ENCODE data around the gene MMD.
"Not testable (repeated sequence)": the region's sequence is repeated elsewhere in the genome, so short reads cannot be mapped to it uniquely, and the experiment has no call there.

DNA sequence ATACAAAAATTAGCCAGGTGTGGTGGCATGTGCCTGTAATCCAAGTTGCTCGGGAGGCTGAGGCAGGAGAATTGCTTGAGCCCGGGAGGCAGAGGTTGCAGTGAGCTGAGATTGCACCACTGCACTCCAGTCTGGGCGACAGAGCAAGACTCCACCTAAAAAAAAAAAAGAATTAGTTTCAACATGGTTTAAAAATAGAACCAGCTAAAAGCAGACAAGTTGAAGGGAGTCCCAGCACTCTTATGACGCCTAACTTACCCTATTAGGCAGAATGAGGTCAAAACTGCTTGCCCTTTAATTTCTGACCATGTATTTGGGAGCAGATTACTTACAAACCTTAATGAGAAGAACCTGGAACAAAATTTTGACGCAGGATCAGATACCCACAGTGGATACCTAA lies 17.4 kb downstream of the MMD start:
- TF ChIP-seq EZH2 (IDR thresholded peaks at IDR 0.05); POLR2AphosphoS5 (IDR thresholded peaks at IDR 0.05; ENCODE audit: borderline replicate concordance, low read depth, low read length); FOXP2 (optimal IDR thresholded peaks at IDR 0.05; ENCODE audit: control extremely low read depth, extremely low read length, insufficient read depth): not testable (repeated sequence)

All from SK-N-MC (cell line).